Endothelial cell of umbilical vein (primary cell): Measurements from ENCODE around the gene MRPS30.

Source experiments
- GATA2 ChIP-seq: IDR thresholded peaks from 2 replicates; pipeline ENCODE4 v1.7.0; 2011; ENCODE audit warnings: low read depth, mild to moderate bottlenecking, moderate library complexity, mixed read lengths, low read length; ENCODE audit not compliant: insufficient read length, insufficient read depth
- JUN ChIP-seq: IDR thresholded peaks from 2 replicates; pipeline ENCODE4 v1.6.1; 2011; ENCODE audit warnings: borderline replicate concordance, low read depth; ENCODE audit not compliant: insufficient read length, insufficient read depth
- POLR2A ChIP-seq: IDR thresholded peaks from 2 replicates; pipeline ENCODE4 v1.6.1; 2012; ENCODE audit warnings: low read depth, mild to moderate bottlenecking, control low read depth, low read length
- POLR2AphosphoS5 ChIP-seq: IDR thresholded peaks from 2 replicates; pipeline ENCODE4 v1.6.1; 2012; ENCODE audit warnings: low read depth, mild to moderate bottlenecking, control low read depth, low read length, moderate library complexity; ENCODE audit not compliant: insufficient read depth
- TF ChIP-seq, protein P1 (sequence below), 2 donors: IDR thresholded peaks; 1 replicate in 1 of 2; 2 replicates in 1 of 2; pipeline ENCODE4 v1.5.1; 2011; ENCODE audit warnings: low read length in 2 of 2, mild to moderate bottlenecking in 2 of 2, moderate library complexity in 2 of 2, control low read depth in 1 of 2, inconsistent platforms in 1 of 2, low read depth in 1 of 2; ENCODE audit not compliant: insufficient read depth in 1 of 2; ENCODE audit errors: extremely low read depth in 1 of 2
- TF ChIP-seq, protein P2 (sequence below): IDR thresholded peaks from 2 replicates; pipeline ENCODE4 v1.6.1; 2011; ENCODE audit not compliant: insufficient read depth, insufficient read length

DNA sequence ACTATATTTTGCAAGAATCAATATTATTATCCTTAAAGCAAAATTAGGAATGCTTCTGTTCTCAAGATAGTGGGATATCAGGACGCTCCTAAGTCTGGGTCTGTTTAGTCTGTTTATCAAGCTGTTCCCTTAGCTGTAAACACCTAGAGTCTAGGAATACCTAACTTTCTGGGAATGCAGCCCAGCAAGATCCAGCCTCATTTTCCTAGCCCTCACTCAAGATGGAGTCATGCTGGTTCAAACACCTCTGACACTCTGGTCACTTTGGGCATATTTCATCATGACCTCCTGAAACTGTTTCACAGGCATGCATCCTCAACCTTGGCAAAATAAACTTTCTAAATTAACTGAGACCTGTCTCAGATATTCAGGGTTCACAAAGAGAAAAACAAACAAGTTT is 14.4 kb upstream of the MRPS30 start:
- TF ChIP-seq, protein P1, sequence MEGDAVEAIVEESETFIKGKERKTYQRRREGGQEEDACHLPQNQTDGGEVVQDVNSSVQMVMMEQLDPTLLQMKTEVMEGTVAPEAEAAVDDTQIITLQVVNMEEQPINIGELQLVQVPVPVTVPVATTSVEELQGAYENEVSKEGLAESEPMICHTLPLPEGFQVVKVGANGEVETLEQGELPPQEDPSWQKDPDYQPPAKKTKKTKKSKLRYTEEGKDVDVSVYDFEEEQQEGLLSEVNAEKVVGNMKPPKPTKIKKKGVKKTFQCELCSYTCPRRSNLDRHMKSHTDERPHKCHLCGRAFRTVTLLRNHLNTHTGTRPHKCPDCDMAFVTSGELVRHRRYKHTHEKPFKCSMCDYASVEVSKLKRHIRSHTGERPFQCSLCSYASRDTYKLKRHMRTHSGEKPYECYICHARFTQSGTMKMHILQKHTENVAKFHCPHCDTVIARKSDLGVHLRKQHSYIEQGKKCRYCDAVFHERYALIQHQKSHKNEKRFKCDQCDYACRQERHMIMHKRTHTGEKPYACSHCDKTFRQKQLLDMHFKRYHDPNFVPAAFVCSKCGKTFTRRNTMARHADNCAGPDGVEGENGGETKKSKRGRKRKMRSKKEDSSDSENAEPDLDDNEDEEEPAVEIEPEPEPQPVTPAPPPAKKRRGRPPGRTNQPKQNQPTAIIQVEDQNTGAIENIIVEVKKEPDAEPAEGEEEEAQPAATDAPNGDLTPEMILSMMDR (IDR thresholded peaks at IDR 0.05; ENCODE audit: extremely low read depth in 1 of 2, insufficient read depth in 1 of 2, low read depth in 1 of 2, low read length in 2 of 2) = no peak
- no peak for TF ChIP-seq GATA2
- TF ChIP-seq POLR2AphosphoS5 = no peak
- TF ChIP-seq, protein P2, sequence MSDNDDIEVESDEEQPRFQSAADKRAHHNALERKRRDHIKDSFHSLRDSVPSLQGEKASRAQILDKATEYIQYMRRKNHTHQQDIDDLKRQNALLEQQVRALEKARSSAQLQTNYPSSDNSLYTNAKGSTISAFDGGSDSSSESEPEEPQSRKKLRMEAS = no peak
- TF ChIP-seq POLR2A = no peak
- TF ChIP-seq JUN = no peak
